ENCODE results near the gene S100A6.

- TF ChIP-seq EZH2 (IDR thresholded peaks at IDR 0.05; ENCODE audit: insufficient read depth, poor library complexity, severe bottlenecking): no peak
- no peak for TF ChIP-seq EZH2phosphoT487 (IDR thresholded peaks at IDR 0.05; ENCODE audit: insufficient read depth, low read depth)
Observed at GRCh38 chr1:153506831-153507413, 28.9 kb downstream of the S100A6 start.
